Ovary (tissue), 3 donors: ENCODE data around the gene C20orf204.

ENCODE experiments used
- EP300 ChIP-seq: sonication (generic); formaldehyde crosslinking; IDR thresholded peaks from one replicate; pipeline ENCODE4 v1.6.1; 2017; ENCODE audit warnings: antibody characterized with exemption
- POLR2A ChIP-seq: fragments of 450-650 bp; IDR thresholded peaks from one replicate; pipeline ENCODE4 v1.6.1; 2017; ENCODE audit warnings: antibody characterized with exemption, mild to moderate bottlenecking, moderate library complexity
- TF ChIP-seq, protein P1 (sequence below), 3 donors: fragments of 450-650 bp in 2 of 3; fragments of 200-600 bp in 1 of 3; IDR thresholded peaks; one replicate each; pipeline versions ENCODE4 v1.5.1 to v1.8.0; 2016 to 2022; ENCODE audit warnings: antibody characterized with exemption in 3 of 3, mild to moderate bottlenecking in 1 of 3
- donor health status: DM: no; HTN: no; CAD: no.

DNA sequence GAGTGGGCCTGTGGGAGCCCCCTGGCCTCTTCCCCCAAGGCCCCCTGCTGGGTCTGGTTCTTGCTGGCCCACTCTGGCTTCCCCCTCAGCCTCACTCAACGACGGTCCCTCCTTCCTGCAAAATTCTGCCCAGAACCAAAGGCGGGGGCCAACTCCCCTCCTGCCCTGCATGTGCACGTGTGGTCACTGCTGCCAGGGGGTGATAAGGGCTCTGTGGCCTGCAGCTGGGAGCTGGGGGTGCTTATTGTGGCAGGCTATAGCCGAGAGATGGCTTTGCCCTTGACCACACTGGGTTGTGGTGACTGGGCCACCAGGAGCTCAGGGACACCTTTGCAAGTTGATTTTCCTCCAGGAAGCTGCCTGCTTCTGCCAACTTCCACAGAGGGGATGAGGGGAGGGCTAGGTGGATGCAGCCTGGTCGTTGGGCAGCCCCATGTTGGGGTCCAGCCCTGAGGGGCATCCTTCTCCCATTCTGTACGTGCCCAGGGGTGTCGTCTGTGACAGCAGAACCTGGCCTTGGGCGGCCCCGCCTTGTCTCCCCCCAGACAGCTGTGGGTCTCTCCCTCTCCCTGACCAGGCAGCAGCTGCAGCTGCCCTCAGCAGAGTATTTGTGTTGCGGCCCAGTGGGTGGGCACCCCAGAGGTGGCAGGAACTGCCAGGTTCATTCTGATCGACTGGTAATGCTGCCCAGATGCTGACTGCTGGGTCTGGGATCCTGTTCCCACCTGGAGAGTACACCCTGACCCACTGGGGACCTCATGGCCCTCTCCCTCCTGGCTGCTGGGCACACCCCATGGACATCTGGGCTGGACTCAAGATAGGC lies 32.6 kb downstream of the C20orf204 start:
- TF ChIP-seq, protein P1, sequence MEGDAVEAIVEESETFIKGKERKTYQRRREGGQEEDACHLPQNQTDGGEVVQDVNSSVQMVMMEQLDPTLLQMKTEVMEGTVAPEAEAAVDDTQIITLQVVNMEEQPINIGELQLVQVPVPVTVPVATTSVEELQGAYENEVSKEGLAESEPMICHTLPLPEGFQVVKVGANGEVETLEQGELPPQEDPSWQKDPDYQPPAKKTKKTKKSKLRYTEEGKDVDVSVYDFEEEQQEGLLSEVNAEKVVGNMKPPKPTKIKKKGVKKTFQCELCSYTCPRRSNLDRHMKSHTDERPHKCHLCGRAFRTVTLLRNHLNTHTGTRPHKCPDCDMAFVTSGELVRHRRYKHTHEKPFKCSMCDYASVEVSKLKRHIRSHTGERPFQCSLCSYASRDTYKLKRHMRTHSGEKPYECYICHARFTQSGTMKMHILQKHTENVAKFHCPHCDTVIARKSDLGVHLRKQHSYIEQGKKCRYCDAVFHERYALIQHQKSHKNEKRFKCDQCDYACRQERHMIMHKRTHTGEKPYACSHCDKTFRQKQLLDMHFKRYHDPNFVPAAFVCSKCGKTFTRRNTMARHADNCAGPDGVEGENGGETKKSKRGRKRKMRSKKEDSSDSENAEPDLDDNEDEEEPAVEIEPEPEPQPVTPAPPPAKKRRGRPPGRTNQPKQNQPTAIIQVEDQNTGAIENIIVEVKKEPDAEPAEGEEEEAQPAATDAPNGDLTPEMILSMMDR (IDR thresholded peaks at IDR 0.05): no peak
- no peak for TF ChIP-seq EP300
- no peak for TF ChIP-seq POLR2A
